Body of pancreas (tissue), 4 donors: Measurements from ENCODE around the gene CREB3L2. TPM values are rescaled to one million over a fixed set of nuclear protein-coding genes. Genes with fewer than 3 reads are reported as not detected.

Experiments
- ATAC-seq: fragments of 150-250 bp; one replicate; pipeline ENCODE4 v1.9.1; 2016
- DNase-seq, 4 donors: peaks; one replicate each; pipeline ENCODE4 v3.0.0-alpha.2; 2019
- H3K27ac ChIP-seq, 4 donors: fragments of 200-600 bp; sonication (generic); 1 replicate in 3 of 4; 2 replicates in 1 of 4; pipeline versions ENCODE4 v1.5.1 to v1.6.1; 2016 to 2019; ENCODE audit warnings: mild to moderate bottlenecking in 1 of 4, mixed read lengths in 1 of 4, moderate library complexity in 1 of 4
- H3K27me3 ChIP-seq, 2 donors: fragments of 200-600 bp; sonication (generic); one replicate each; pipeline ENCODE4 v1.6.0; 2016; ENCODE audit warnings: mild to moderate bottlenecking in 1 of 2
- H3K36me3 ChIP-seq, 2 donors: fragments of 200-600 bp; sonication (generic); replicated peaks in 1 of 2; 2 replicates each; pipeline ENCODE4 v1.5.1; 2016; ENCODE audit warnings: low read depth in 2 of 2; ENCODE audit not compliant: insufficient read depth in 1 of 2
- H3K4me1 ChIP-seq: fragments of 200-600 bp; sonication (generic); one replicate; pipeline ENCODE4 v1.6.0; 2016
- H3K4me3 ChIP-seq, 2 donors: fragments of 200-600 bp; sonication (generic); 1 replicate in 1 of 2; 2 replicates in 1 of 2; pipeline ENCODE4 v1.5.1; 2016 to 2019
- H3K9me3 ChIP-seq, 3 donors: fragments of 200-600 bp; sonication (generic); 1 replicate in 2 of 3; 2 replicates in 1 of 3; pipeline ENCODE4 v1.5.1; 2016
- POLR2A ChIP-seq, 3 donors: fragments of 450-650 bp; IDR thresholded peaks; one replicate each; pipeline ENCODE4 v1.6.1; 2016; ENCODE audit warnings: antibody characterized with exemption in 3 of 3, mild to moderate bottlenecking in 2 of 3
- WGBS, 2 donors: methylation state at CpG; one replicate each; pipeline ENCODE4 v1.1.5; 2017; 5-methylcytosine and 5-hydroxymethylcytosine counted together
- intact Hi-C: fragments of 100-400 bp; cut with DNase I; formaldehyde crosslinking; loops from one replicate; pipeline ENCODE4 v1.15.1; 2023
- total RNA-seq, 2 donors: library from RNA; depleted of rRNA; stranded (reverse); fragments of >200 nt; gene quantifications; one replicate each; pipeline ENCODE4 v1.1.0, GENCODE V29; 2016
- TF ChIP-seq, protein P1 (sequence below), 7 experiments: fragments of 450-650 bp in 4 of 7; fragments of 200-600 bp in 3 of 7; sonication (generic) in 3 of 7; IDR thresholded peaks; one replicate each; pipeline ENCODE4 v1.5.1; 2016 to 2019; ENCODE audit warnings: antibody characterized with exemption in 7 of 7

The CREB3L2 gene
- total RNA-seq, 2 donors from 2014 or later, result 21.3 to 28.0 TPM

- Histone ChIP-seq H3K27me3 (no peaks in the 10 kb centered on the region), H3K36me3 (peaks cover 0 to 6% of the 10 kb centered on the region in 2 donors), H3K9me3 (no peaks in the 10 kb centered on the region), H3K4me3 (no peak overlapping the region), H3K27ac (no peak overlapping the region), H3K4me1 (no peaks in the 10 kb centered on the region)
- ATAC-seq (no peak), DNase-seq (no peak)
- TF ChIP-seq, protein P1, sequence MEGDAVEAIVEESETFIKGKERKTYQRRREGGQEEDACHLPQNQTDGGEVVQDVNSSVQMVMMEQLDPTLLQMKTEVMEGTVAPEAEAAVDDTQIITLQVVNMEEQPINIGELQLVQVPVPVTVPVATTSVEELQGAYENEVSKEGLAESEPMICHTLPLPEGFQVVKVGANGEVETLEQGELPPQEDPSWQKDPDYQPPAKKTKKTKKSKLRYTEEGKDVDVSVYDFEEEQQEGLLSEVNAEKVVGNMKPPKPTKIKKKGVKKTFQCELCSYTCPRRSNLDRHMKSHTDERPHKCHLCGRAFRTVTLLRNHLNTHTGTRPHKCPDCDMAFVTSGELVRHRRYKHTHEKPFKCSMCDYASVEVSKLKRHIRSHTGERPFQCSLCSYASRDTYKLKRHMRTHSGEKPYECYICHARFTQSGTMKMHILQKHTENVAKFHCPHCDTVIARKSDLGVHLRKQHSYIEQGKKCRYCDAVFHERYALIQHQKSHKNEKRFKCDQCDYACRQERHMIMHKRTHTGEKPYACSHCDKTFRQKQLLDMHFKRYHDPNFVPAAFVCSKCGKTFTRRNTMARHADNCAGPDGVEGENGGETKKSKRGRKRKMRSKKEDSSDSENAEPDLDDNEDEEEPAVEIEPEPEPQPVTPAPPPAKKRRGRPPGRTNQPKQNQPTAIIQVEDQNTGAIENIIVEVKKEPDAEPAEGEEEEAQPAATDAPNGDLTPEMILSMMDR (IDR thresholded peaks at IDR 0.05), result no peak
- no peak for TF ChIP-seq POLR2A (IDR thresholded peaks at IDR 0.05)
- intact Hi-C loops, result no loop called here
- 93 to 100% methylated on average over 1 of the region's 1 CpG for WGBS, 2 donors
These were observed 131.8 kb downstream of the CREB3L2 start for GRCh38 chr7:137870078-137870477.

GRCh38 chr7:137869260-137869659, 132.6 kb downstream of the CREB3L2 start:
- WGBS, 2 donors, result 93 to 97% methylated on average over 3 of the region's 3 CpGs
- peaks cover 0 to 5% of the 10 kb centered on the region in 2 donors for H3K36me3 ChIP-seq
- intact Hi-C loops, result no loop called here
- ATAC-seq (no peak), DNase-seq (no peak)
- TF ChIP-seq POLR2A (IDR thresholded peaks at IDR 0.05), result no peak
- TF ChIP-seq, protein P1 (IDR thresholded peaks at IDR 0.05), result no peak
- no peak overlapping the region for H3K27ac ChIP-seq
- no peaks in the 10 kb centered on the region for H3K9me3 ChIP-seq
- H3K4me1 ChIP-seq, result no peaks in the 10 kb centered on the region
- H3K27me3 ChIP-seq, result no peaks in the 10 kb centered on the region
- no peak overlapping the region for H3K4me3 ChIP-seq

GRCh38 chr7:137867289-137867688, 134.6 kb downstream of the CREB3L2 start:
- Histone ChIP-seq H3K27me3 (no peaks in the 10 kb centered on the region), H3K4me1 (no peaks in the 10 kb centered on the region), H3K27ac (no peak overlapping the region), H3K9me3 (no peaks in the 10 kb centered on the region), H3K36me3 (peaks cover 0 to 4% of the 10 kb centered on the region in 2 donors), H3K4me3 (no peak overlapping the region)
- intact Hi-C loops, result no loop called here
- ATAC-seq (no peak), DNase-seq (no peak)
- 89 to 97% methylated on average over 3 of the region's 3 CpGs for WGBS, 2 donors
- TF ChIP-seq POLR2A (IDR thresholded peaks at IDR 0.05), result no peak
- TF ChIP-seq, protein P1 (IDR thresholded peaks at IDR 0.05), result no peak

DNA sequence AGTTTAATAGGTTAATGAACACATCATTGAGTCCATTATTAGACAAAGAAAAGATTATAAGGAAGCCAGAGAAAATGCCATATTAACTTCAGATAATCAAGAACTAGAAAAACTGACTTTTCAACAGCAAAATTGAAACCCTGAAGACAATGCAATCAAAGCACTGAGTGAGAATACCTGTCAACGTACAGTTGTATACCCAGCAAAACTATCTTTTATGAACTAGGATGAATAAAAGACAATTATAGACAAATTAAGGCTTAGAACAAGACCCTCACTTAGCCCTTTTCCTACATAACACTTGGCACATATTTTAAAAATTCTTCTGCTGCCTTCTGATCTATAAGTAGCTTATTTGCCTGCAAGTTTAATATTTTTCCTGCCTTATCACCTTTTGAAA, 136.1 kb downstream of the CREB3L2 start:
- ATAC-seq, result no peak
- no peak overlapping the region for H3K27ac ChIP-seq
- no peaks in the 10 kb centered on the region for H3K4me1 ChIP-seq
- intact Hi-C loops, result no loop called here
- H3K27me3 ChIP-seq, result no peaks in the 10 kb centered on the region
- TF ChIP-seq, protein P1 (IDR thresholded peaks at IDR 0.05), result no peak
- no peak for TF ChIP-seq POLR2A (IDR thresholded peaks at IDR 0.05)
- peaks cover 0 to 4% of the 10 kb centered on the region in 2 donors for H3K36me3 ChIP-seq
- H3K9me3 ChIP-seq, result no peaks in the 10 kb centered on the region
- no peak overlapping the region for H3K4me3 ChIP-seq
- DNase-seq, result no peak
- 97 to 100% methylated on average over 1 of the region's 1 CpG for WGBS, 2 donors

DNA sequence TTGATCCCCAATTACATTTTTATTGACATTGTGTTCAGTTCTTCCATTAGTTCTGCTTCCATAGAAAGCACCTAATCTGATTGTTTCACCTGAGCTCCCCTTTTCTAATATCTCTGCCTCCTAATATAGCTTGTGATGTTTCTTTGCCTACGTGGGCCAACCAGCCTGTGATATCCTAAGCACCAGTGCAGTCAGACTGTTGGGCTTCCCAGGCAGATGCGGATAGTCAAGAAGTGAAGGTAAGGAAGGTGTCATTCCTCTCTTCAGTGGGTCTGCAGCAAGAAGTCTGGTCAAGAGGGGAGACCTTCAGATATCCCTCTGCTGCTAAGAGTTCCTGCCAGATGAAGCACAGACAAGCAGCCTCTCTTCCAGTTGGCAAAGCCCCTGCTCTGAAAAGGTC, 138.9 kb downstream of the CREB3L2 start:
- Histone ChIP-seq H3K9me3 (no peaks in the 10 kb centered on the region), H3K36me3 (peaks cover 0 to 4% of the 10 kb centered on the region in 2 donors), H3K4me1 (no peaks in the 10 kb centered on the region), H3K27ac (no peak overlapping the region), H3K27me3 (no peaks in the 10 kb centered on the region), H3K4me3 (no peak overlapping the region)
- 89 to 97% methylated on average over 2 of the region's 2 CpGs for WGBS, 2 donors
- TF ChIP-seq POLR2A (IDR thresholded peaks at IDR 0.05), result no peak
- TF ChIP-seq, protein P1 (IDR thresholded peaks at IDR 0.05), result no peak
- ATAC-seq, result no peak
- no peak for DNase-seq
- intact Hi-C loops, result no loop called here
